SK-N-SH treated with all-trans-retinoic acid at 6 μM for 48 hours (cell line): ENCODE results near the gene PUM1.

Experiments
- ATAC-seq: fragments of 200-7000 bp; cut with Tn5 transposase; 3 replicates; pipeline ENCODE4 v1.9.1; 2020; ENCODE audit warnings: mild to moderate bottlenecking, moderate library complexity
- ARNTL ChIP-seq: fragments of 450-650 bp; formaldehyde crosslinking; IDR thresholded peaks from 2 replicates; pipeline ENCODE4 v1.5.0; 2020; ENCODE audit warnings: low read depth, mild to moderate bottlenecking, moderate library complexity, borderline replicate concordance
- BACH2 ChIP-seq: fragments of 250-450 bp; sonication (Bioruptor Pico); IDR thresholded peaks from 2 replicates; pipeline ENCODE4 v1.9.0; 2021; ENCODE audit warnings: mild to moderate bottlenecking, borderline replicate concordance
- CSDC2 ChIP-seq: fragments of 250-450 bp; sonication (Bioruptor Pico); IDR thresholded peaks from 2 replicates; pipeline ENCODE4 v1.5.0; 2020; ENCODE audit warnings: mild to moderate bottlenecking, moderate library complexity
- ESRRG ChIP-seq: fragments of 250-450 bp; sonication (Bioruptor Pico); IDR thresholded peaks from 2 replicates; pipeline ENCODE4 v1.6.1; 2021; ENCODE audit warnings: mild to moderate bottlenecking
- GLIS3 ChIP-seq: fragments of 250-450 bp; sonication (Bioruptor Pico); IDR thresholded peaks from 2 replicates; pipeline ENCODE4 v1.5.0; 2020; ENCODE audit warnings: mild to moderate bottlenecking, moderate library complexity
- ISL1 ChIP-seq: fragments of 250-450 bp; sonication (Bioruptor Pico); IDR thresholded peaks from 2 replicates; pipeline ENCODE4 v2.1.2; 2022; ENCODE audit warnings: mild to moderate bottlenecking, moderate library complexity
- OSR1 ChIP-seq: fragments of 250-450 bp; sonication (Bioruptor Pico); IDR thresholded peaks from 2 replicates; pipeline ENCODE4 v1.8.0; 2022; ENCODE audit warnings: moderate library complexity, mild to moderate bottlenecking, inconsistent platforms
- PPARA ChIP-seq: fragments of 250-450 bp; sonication (Bioruptor Pico); IDR thresholded peaks from 2 replicates; pipeline ENCODE4 v1.5.0; 2020; ENCODE audit warnings: mild to moderate bottlenecking, borderline replicate concordance
- RARB ChIP-seq: fragments of 250-450 bp; sonication (Bioruptor Pico); IDR thresholded peaks from 2 replicates; pipeline ENCODE4 v1.8.0; 2021; ENCODE audit warnings: mild to moderate bottlenecking, moderate library complexity
- SNAI2 ChIP-seq: fragments of 250-450 bp; sonication (Bioruptor Pico); IDR thresholded peaks from 2 replicates; pipeline ENCODE4 v1.5.0; 2020; ENCODE audit warnings: mild to moderate bottlenecking, moderate library complexity
- TCF4 ChIP-seq: fragments of 250-450 bp; sonication (Bioruptor Pico); IDR thresholded peaks from 2 replicates; pipeline ENCODE4 v1.8.0; 2021; ENCODE audit warnings: mild to moderate bottlenecking, moderate library complexity, borderline replicate concordance
- TOX ChIP-seq: fragments of 250-450 bp; sonication (Bioruptor Pico); IDR thresholded peaks from 2 replicates; pipeline ENCODE4 v1.8.0; 2021; ENCODE audit warnings: mild to moderate bottlenecking, moderate library complexity, borderline replicate concordance
- ZC3H10 ChIP-seq: fragments of 250-450 bp; sonication (Bioruptor Pico); IDR thresholded peaks from 2 replicates; pipeline ENCODE4 v1.5.1; 2021; ENCODE audit warnings: mild to moderate bottlenecking, moderate library complexity
- ZFP3 ChIP-seq: fragments of 250-450 bp; sonication (Bioruptor Pico); IDR thresholded peaks from 2 replicates; pipeline ENCODE4 v1.5.0; 2020; ENCODE audit warnings: mild to moderate bottlenecking, moderate library complexity
- ZFP30 ChIP-seq: fragments of 450-650 bp; formaldehyde crosslinking; IDR thresholded peaks from 2 replicates; pipeline ENCODE4 v1.5.0; 2022; ENCODE audit warnings: mild to moderate bottlenecking, moderate library complexity
- ZNF565 ChIP-seq: fragments of 450-650 bp; formaldehyde crosslinking; conservative IDR thresholded peaks from 2 replicates; pipeline ENCODE4 v1.5.0; 2020; ENCODE audit warnings: low read depth, mild to moderate bottlenecking, moderate library complexity
- ZNF8 ChIP-seq: fragments of 450-650 bp; formaldehyde crosslinking; IDR thresholded peaks from 2 replicates; pipeline ENCODE4 v1.5.0; 2020; ENCODE audit warnings: mild to moderate bottlenecking, moderate library complexity
- TF ChIP-seq, protein P1 (sequence below): fragments of 250-450 bp; sonication (Bioruptor Pico); IDR thresholded peaks from 2 replicates; pipeline ENCODE4 v1.8.0; 2021; ENCODE audit warnings: low read depth, mild to moderate bottlenecking, moderate library complexity, borderline replicate concordance
- TF ChIP-seq, protein P2 (sequence below): fragments of 250-450 bp; sonication (Bioruptor Pico); IDR thresholded peaks from 2 replicates; pipeline ENCODE4 v1.5.1; 2020; ENCODE audit warnings: low read depth, mild to moderate bottlenecking, moderate library complexity
- TF ChIP-seq, protein P3 (sequence below): fragments of 250-450 bp; sonication (Bioruptor Pico); IDR thresholded peaks from 2 replicates; pipeline ENCODE4 v1.5.0; 2020; ENCODE audit warnings: mild to moderate bottlenecking, moderate library complexity
- TF ChIP-seq, protein P4 (sequence below): fragments of 250-450 bp; sonication (Bioruptor Pico); IDR thresholded peaks from 2 replicates; pipeline ENCODE4 v1.5.1; 2021; ENCODE audit warnings: mild to moderate bottlenecking, moderate library complexity
- TF ChIP-seq, protein P5 (sequence below): fragments of 250-450 bp; sonication (Bioruptor Pico); IDR thresholded peaks from 2 replicates; pipeline ENCODE4 v1.8.0; 2020; ENCODE audit warnings: mild to moderate bottlenecking, moderate library complexity, borderline replicate concordance

Gene PUM1

DNA sequence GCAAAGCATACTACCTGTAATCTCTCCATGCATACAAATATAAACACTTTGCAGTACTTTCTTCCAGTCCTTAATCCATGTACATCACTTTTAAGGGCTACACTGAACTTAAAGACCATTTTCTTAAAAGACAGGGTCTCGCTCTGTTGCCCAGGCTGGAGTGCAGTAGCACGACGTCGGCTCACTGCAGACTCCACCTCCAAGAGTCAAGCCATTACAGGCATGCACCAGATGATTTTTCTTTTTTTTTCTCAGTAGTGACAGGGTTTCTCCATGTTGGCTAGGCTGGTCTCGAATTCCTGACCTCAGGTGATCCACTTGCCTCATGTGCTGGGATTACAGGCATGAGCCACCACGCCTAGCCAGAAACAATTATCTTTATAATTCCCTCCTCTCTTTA lies 22.9 kb downstream of the PUM1 start:
- no peak for ATAC-seq
- TF ChIP-seq ZFP30 (CRISPR knock-in tag) (no peak), BACH2 (CRISPR knock-in tag) (no peak), OSR1 (CRISPR knock-in tag) (no peak), PPARA (CRISPR knock-in tag) (no peak), SNAI2 (CRISPR knock-in tag) (no peak), CSDC2 (CRISPR knock-in tag) (no peak), ESRRG (CRISPR knock-in tag) (no peak), TOX (CRISPR knock-in tag) (no peak), RARB (no peak), ZC3H10 (CRISPR knock-in tag) (no peak)
- TF ChIP-seq, protein P1, sequence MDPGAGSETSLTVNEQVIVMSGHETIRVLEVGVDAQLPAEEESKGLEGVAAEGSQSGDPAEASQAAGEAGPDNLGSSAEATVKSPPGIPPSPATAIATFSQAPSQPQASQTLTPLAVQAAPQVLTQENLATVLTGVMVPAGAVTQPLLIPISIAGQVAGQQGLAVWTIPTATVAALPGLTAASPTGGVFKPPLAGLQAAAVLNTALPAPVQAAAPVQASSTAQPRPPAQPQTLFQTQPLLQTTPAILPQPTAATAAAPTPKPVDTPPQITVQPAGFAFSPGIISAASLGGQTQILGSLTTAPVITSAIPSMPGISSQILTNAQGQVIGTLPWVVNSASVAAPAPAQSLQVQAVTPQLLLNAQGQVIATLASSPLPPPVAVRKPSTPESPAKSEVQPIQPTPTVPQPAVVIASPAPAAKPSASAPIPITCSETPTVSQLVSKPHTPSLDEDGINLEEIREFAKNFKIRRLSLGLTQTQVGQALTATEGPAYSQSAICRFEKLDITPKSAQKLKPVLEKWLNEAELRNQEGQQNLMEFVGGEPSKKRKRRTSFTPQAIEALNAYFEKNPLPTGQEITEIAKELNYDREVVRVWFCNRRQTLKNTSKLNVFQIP (CRISPR knock-in tag) = no peak
- TF ChIP-seq, protein P2, sequence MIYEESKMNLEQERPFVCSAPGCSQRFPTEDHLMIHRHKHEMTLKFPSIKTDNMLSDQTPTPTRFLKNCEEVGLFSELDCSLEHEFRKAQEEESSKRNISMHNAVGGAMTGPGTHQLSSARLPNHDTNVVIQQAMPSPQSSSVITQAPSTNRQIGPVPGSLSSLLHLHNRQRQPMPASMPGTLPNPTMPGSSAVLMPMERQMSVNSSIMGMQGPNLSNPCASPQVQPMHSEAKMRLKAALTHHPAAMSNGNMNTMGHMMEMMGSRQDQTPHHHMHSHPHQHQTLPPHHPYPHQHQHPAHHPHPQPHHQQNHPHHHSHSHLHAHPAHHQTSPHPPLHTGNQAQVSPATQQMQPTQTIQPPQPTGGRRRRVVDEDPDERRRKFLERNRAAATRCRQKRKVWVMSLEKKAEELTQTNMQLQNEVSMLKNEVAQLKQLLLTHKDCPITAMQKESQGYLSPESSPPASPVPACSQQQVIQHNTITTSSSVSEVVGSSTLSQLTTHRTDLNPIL (CRISPR knock-in tag) = no peak
- TF ChIP-seq, protein P3, sequence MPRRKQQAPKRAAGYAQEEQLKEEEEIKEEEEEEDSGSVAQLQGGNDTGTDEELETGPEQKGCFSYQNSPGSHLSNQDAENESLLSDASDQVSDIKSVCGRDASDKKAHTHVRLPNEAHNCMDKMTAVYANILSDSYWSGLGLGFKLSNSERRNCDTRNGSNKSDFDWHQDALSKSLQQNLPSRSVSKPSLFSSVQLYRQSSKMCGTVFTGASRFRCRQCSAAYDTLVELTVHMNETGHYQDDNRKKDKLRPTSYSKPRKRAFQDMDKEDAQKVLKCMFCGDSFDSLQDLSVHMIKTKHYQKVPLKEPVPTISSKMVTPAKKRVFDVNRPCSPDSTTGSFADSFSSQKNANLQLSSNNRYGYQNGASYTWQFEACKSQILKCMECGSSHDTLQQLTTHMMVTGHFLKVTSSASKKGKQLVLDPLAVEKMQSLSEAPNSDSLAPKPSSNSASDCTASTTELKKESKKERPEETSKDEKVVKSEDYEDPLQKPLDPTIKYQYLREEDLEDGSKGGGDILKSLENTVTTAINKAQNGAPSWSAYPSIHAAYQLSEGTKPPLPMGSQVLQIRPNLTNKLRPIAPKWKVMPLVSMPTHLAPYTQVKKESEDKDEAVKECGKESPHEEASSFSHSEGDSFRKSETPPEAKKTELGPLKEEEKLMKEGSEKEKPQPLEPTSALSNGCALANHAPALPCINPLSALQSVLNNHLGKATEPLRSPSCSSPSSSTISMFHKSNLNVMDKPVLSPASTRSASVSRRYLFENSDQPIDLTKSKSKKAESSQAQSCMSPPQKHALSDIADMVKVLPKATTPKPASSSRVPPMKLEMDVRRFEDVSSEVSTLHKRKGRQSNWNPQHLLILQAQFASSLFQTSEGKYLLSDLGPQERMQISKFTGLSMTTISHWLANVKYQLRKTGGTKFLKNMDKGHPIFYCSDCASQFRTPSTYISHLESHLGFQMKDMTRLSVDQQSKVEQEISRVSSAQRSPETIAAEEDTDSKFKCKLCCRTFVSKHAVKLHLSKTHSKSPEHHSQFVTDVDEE (CRISPR knock-in tag) = no peak
- TF ChIP-seq, protein P4, sequence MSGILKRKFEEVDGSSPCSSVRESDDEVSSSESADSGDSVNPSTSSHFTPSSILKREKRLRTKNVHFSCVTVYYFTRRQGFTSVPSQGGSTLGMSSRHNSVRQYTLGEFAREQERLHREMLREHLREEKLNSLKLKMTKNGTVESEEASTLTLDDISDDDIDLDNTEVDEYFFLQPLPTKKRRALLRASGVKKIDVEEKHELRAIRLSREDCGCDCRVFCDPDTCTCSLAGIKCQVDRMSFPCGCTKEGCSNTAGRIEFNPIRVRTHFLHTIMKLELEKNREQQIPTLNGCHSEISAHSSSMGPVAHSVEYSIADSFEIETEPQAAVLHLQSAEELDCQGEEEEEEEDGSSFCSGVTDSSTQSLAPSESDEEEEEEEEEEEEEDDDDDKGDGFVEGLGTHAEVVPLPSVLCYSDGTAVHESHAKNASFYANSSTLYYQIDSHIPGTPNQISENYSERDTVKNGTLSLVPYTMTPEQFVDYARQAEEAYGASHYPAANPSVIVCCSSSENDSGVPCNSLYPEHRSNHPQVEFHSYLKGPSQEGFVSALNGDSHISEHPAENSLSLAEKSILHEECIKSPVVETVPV = no peak

DNA sequence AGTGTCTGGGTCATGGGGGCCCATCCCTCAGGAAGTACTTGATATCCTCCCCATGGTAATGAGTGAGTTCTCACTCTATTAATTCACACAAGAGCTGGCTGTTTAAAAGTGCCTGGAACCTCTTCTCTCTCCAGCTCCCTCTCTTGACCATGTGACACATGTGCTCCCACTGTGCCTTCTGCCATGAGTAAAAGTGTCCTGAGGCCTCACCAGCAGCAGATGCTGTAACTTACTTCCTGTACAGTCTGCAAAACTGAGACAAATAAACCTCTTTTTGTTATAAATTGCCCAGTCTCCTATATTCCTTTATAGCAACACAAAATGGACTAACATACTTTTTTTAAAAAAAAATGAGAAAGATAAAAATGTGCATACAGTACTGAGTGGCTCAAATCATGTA lies 24.0 kb downstream of the PUM1 start:
- TF ChIP-seq ISL1 (CRISPR knock-in tag) (no peak), ESRRG (CRISPR knock-in tag) (no peak), ZNF8 (no peak), PPARA (CRISPR knock-in tag) (no peak), OSR1 (CRISPR knock-in tag) (no peak), RARB (no peak), BACH2 (CRISPR knock-in tag) (no peak), CSDC2 (CRISPR knock-in tag) (no peak), ARNTL (CRISPR knock-in tag) (no peak), TOX (CRISPR knock-in tag) (no peak), ZC3H10 (CRISPR knock-in tag) (no peak), GLIS3 (no peak), ZNF565 (CRISPR knock-in tag) (no peak), ZFP3 (no peak), TCF4 (CRISPR knock-in tag) (no peak), ZFP30 (CRISPR knock-in tag) (no peak)
- TF ChIP-seq, protein P2 (CRISPR knock-in tag) = no peak
- TF ChIP-seq, protein P5, sequence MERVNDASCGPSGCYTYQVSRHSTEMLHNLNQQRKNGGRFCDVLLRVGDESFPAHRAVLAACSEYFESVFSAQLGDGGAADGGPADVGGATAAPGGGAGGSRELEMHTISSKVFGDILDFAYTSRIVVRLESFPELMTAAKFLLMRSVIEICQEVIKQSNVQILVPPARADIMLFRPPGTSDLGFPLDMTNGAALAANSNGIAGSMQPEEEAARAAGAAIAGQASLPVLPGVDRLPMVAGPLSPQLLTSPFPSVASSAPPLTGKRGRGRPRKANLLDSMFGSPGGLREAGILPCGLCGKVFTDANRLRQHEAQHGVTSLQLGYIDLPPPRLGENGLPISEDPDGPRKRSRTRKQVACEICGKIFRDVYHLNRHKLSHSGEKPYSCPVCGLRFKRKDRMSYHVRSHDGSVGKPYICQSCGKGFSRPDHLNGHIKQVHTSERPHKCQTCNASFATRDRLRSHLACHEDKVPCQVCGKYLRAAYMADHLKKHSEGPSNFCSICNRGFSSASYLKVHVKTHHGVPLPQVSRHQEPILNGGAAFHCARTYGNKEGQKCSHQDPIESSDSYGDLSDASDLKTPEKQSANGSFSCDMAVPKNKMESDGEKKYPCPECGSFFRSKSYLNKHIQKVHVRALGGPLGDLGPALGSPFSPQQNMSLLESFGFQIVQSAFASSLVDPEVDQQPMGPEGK = no peak
- TF ChIP-seq, all 23 proteins: peak for 0
- ATAC-seq = no peak
